ENCODE results near the gene DRC1. TPM values are rescaled to one million over a fixed set of nuclear protein-coding genes. Genes with fewer than 3 reads are reported as not detected.

Gene DRC1
- total RNA-seq, 2 experiments from 2014 or later, result not detected

GRCh38 chr2:26469955-26470354, 68.2 kb downstream of the DRC1 start:
- H3K9me2 ChIP-seq (ENCODE audit: insufficient read depth, low read length), result no peaks in the 10 kb centered on the region
- H3K36me3 ChIP-seq (ENCODE audit: insufficient read depth, low read length), result no peaks in the 10 kb centered on the region
- no peaks in the 10 kb centered on the region for H3K79me2 ChIP-seq (ENCODE audit: insufficient read depth, low read depth, low read length)
- no peak overlapping the region for H2AFZ ChIP-seq (ENCODE audit: low read length)
- peaks cover 6% of the 10 kb centered on the region; the same call in 1 of the 2 replicates for H3K9me3 ChIP-seq (ENCODE audit: low read length)
- H3K4me1 ChIP-seq (ENCODE audit: insufficient read depth, low read length, poor library complexity, severe bottlenecking), result no peaks in the 10 kb centered on the region
- no peak overlapping the region for H3K4me2 ChIP-seq (ENCODE audit: low read length)
- no peak for DNase-seq (ENCODE audit: low spot score)
- no peak overlapping the region for H3K4me3 ChIP-seq (ENCODE audit: low read depth, low read length, poor library complexity, severe bottlenecking)
- H4K20me1 ChIP-seq (ENCODE audit: insufficient read depth, low read length), result no peaks in the 10 kb centered on the region
- ChIA-PET CTCF (ENCODE audit: unreplicated experiment) (no interaction called here), POLR2A (no interaction called here)
- intact Hi-C loops (cut with micrococcal nuclease; ENCODE audit: unreplicated experiment), result loop anchor here (10.0 kb wide), 1 partner anchor 145 kb away; no protein-coding TSS in a partner anchor
- H3K27ac ChIP-seq (ENCODE audit: low read depth, low read length, poor library complexity, severe bottlenecking), result no peak overlapping the region
- BruUV-seq (replicated peaks), result no TSS peak
- TF ChIP-seq, protein P1, sequence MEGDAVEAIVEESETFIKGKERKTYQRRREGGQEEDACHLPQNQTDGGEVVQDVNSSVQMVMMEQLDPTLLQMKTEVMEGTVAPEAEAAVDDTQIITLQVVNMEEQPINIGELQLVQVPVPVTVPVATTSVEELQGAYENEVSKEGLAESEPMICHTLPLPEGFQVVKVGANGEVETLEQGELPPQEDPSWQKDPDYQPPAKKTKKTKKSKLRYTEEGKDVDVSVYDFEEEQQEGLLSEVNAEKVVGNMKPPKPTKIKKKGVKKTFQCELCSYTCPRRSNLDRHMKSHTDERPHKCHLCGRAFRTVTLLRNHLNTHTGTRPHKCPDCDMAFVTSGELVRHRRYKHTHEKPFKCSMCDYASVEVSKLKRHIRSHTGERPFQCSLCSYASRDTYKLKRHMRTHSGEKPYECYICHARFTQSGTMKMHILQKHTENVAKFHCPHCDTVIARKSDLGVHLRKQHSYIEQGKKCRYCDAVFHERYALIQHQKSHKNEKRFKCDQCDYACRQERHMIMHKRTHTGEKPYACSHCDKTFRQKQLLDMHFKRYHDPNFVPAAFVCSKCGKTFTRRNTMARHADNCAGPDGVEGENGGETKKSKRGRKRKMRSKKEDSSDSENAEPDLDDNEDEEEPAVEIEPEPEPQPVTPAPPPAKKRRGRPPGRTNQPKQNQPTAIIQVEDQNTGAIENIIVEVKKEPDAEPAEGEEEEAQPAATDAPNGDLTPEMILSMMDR (conservative IDR thresholded peaks at IDR 0.05; ENCODE audit: low read length), result no peak
- TF ChIP-seq EZH2phosphoT487 (IDR thresholded peaks at IDR 0.05; ENCODE audit: borderline replicate concordance, low read depth, low read length), result no peak

GRCh38 chr2:26470601-26471260, 69.0 kb downstream of the DRC1 start:
- H3K36me3 ChIP-seq (ENCODE audit: insufficient read depth, low read length), result no peaks in the 10 kb centered on the region
- TF ChIP-seq EZH2phosphoT487 (IDR thresholded peaks at IDR 0.05; ENCODE audit: borderline replicate concordance, low read depth, low read length), result no peak
- TF ChIP-seq, protein P1 (conservative IDR thresholded peaks at IDR 0.05; ENCODE audit: low read length), result no peak
- no peak for DNase-seq (ENCODE audit: low spot score)
- H2AFZ ChIP-seq (ENCODE audit: low read length), result no peak overlapping the region
- POLR2A ChIA-PET, result no interaction called here
- no peaks in the 10 kb centered on the region for H4K20me1 ChIP-seq (ENCODE audit: insufficient read depth, low read length)
- H3K9me3 ChIP-seq (ENCODE audit: low read length), result peaks cover 6% of the 10 kb centered on the region; the same call in 1 of the 2 replicates
- no peaks in the 10 kb centered on the region for H3K79me2 ChIP-seq (ENCODE audit: insufficient read depth, low read depth, low read length)
- CTCF ChIA-PET (ENCODE audit: unreplicated experiment), result no interaction called here
- intact Hi-C loops (cut with micrococcal nuclease; ENCODE audit: unreplicated experiment), result no loop called here
- H3K4me2 ChIP-seq (ENCODE audit: low read length), result no peak overlapping the region
- no peaks in the 10 kb centered on the region for H3K9me2 ChIP-seq (ENCODE audit: insufficient read depth, low read length)
- no TSS peak for BruUV-seq (replicated peaks)
- no peaks in the 10 kb centered on the region for H3K4me1 ChIP-seq (ENCODE audit: insufficient read depth, low read length, poor library complexity, severe bottlenecking)
- no peak overlapping the region for H3K27ac ChIP-seq (ENCODE audit: low read depth, low read length, poor library complexity, severe bottlenecking)
- H3K4me3 ChIP-seq (ENCODE audit: low read depth, low read length, poor library complexity, severe bottlenecking), result no peak overlapping the region

- no peak overlapping the region for H2AFZ ChIP-seq (ENCODE audit: low read length)
- BruUV-seq (replicated peaks), result no TSS peak
- no peak overlapping the region for H3K4me2 ChIP-seq (ENCODE audit: low read length)
- intact Hi-C loops (cut with micrococcal nuclease; ENCODE audit: unreplicated experiment), result no loop called here
- H3K4me1 ChIP-seq (ENCODE audit: insufficient read depth, low read length, poor library complexity, severe bottlenecking), result no peaks in the 10 kb centered on the region
- H3K27ac ChIP-seq (ENCODE audit: low read depth, low read length, poor library complexity, severe bottlenecking), result no peak overlapping the region
- peaks cover 6% of the 10 kb centered on the region; the same call in 1 of the 2 replicates for H3K9me3 ChIP-seq (ENCODE audit: low read length)
- H3K79me2 ChIP-seq (ENCODE audit: insufficient read depth, low read depth, low read length), result no peaks in the 10 kb centered on the region
- H3K4me3 ChIP-seq (ENCODE audit: low read depth, low read length, poor library complexity, severe bottlenecking), result no peak overlapping the region
- H3K36me3 ChIP-seq (ENCODE audit: insufficient read depth, low read length), result no peaks in the 10 kb centered on the region
- POLR2A ChIA-PET, result no interaction called here
- TF ChIP-seq, protein P1 (conservative IDR thresholded peaks at IDR 0.05; ENCODE audit: low read length), result 0 out of 2 replicates have a peak, but pooled peaks have one; percentile 18
- no peak for TF ChIP-seq EZH2phosphoT487 (IDR thresholded peaks at IDR 0.05; ENCODE audit: borderline replicate concordance, low read depth, low read length)
- H4K20me1 ChIP-seq (ENCODE audit: insufficient read depth, low read length), result no peaks in the 10 kb centered on the region
- no peak for DNase-seq (ENCODE audit: low spot score)
- CTCF ChIA-PET (ENCODE audit: unreplicated experiment), result no interaction called here
- H3K9me2 ChIP-seq (ENCODE audit: insufficient read depth, low read length), result no peaks in the 10 kb centered on the region
Measured at GRCh38 chr2:26471289-26471688, 69.6 kb downstream of the DRC1 start.
